ENCODE measurements around the gene RILPL2. TPM values are rescaled to one million over a fixed set of nuclear protein-coding genes. Genes with fewer than 3 reads are reported as not detected.

RILPL2 gene
- total and polyA plus RNA-seq, 9 of the 15 experiments (the other 6 are each of a cell fraction or from before 2014, with no cell fraction given) = 0.61 to 5.8 (median 4.3) TPM

DNA sequence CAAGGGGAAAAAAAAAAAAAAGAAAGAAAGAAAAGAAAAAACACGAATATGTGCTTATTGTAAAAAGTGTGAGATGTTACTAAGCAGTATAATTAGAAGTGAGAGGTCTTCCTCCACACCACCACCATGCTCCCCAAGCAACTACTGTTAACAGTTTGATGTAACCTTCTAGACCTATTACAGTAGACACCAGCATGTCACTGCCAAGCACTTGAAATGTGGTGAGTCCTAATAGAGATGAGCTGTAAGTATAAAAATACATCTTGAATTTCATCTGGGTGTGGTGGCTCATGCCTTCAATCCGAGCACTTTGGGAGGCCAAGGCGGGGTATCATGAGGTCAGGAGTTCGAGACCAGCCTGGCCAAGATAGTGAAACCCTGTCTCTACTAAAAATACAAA is 13.4 kb upstream of the RILPL2 start (continued):
- TF ChIP-seq, protein P1, sequence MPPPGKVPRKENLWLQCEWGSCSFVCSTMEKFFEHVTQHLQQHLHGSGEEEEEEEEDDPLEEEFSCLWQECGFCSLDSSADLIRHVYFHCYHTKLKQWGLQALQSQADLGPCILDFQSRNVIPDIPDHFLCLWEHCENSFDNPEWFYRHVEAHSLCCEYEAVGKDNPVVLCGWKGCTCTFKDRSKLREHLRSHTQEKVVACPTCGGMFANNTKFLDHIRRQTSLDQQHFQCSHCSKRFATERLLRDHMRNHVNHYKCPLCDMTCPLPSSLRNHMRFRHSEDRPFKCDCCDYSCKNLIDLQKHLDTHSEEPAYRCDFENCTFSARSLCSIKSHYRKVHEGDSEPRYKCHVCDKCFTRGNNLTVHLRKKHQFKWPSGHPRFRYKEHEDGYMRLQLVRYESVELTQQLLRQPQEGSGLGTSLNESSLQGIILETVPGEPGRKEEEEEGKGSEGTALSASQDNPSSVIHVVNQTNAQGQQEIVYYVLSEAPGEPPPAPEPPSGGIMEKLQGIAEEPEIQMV (tag; conservative IDR thresholded peaks at IDR 0.05; ENCODE audit: low read depth) = no peak
- TF ChIP-seq BRD4 (IDR thresholded peaks at IDR 0.05) = no peak
- TF ChIP-seq, protein P2, sequence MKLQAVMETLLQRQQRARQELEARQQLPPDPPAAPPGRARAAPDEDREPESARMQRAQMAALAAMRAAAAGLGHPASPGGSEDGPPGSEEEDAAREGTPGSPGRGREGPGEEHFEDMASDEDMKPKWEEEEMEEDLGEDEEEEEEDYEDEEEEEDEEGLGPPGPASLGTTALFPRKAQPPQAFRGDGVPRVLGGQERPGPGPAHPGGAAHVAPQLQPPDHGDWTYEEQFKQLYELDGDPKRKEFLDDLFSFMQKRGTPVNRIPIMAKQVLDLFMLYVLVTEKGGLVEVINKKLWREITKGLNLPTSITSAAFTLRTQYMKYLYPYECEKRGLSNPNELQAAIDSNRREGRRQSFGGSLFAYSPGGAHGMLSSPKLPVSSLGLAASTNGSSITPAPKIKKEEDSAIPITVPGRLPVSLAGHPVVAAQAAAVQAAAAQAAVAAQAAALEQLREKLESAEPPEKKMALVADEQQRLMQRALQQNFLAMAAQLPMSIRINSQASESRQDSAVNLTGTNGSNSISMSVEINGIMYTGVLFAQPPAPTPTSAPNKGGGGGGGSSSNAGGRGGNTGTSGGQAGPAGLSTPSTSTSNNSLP (IDR thresholded peaks at IDR 0.05; ENCODE audit: borderline replicate concordance, low read depth, low read length) = no peak
- TF ChIP-seq, protein P3, sequence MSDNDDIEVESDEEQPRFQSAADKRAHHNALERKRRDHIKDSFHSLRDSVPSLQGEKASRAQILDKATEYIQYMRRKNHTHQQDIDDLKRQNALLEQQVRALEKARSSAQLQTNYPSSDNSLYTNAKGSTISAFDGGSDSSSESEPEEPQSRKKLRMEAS (CRISPR knock-in tag; IDR thresholded peaks at IDR 0.05) = no peak
- TF ChIP-seq RUNX1 (IDR thresholded peaks at IDR 0.05; ENCODE audit: low read depth) = no peak
- no peak for TF ChIP-seq ZNF174 (CRISPR knock-in tag; IDR thresholded peaks at IDR 0.05)
- no peak for TF ChIP-seq TCF7L2 (IDR thresholded peaks at IDR 0.05; ENCODE audit: low read depth, low read length)
- no peak for TF ChIP-seq DACH1 (IDR thresholded peaks at IDR 0.05; ENCODE audit: partially characterized antibody)
- no peak for TF ChIP-seq ZNF77 (CRISPR knock-in tag; IDR thresholded peaks at IDR 0.05)
- TF ChIP-seq XRCC3 (IDR thresholded peaks at IDR 0.05) = no peak
- TF ChIP-seq, protein P4, sequence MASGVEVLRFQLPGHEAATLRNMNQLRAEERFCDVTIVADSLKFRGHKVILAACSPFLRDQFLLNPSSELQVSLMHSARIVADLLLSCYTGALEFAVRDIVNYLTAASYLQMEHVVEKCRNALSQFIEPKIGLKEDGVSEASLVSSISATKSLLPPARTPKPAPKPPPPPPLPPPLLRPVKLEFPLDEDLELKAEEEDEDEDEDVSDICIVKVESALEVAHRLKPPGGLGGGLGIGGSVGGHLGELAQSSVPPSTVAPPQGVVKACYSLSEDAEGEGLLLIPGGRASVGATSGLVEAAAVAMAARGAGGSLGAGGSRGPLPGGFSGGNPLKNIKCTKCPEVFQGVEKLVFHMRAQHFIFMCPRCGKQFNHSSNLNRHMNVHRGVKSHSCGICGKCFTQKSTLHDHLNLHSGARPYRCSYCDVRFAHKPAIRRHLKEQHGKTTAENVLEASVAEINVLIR (CRISPR knock-in tag; IDR thresholded peaks at IDR 0.05) = no peak
- no peak for TF ChIP-seq NELFE (IDR thresholded peaks at IDR 0.05; ENCODE audit: insufficient read depth, insufficient read length)
- TF ChIP-seq JUN (IDR thresholded peaks at IDR 0.05; ENCODE audit: borderline replicate concordance, low read depth, low read length) = no peak
- no peak for TF ChIP-seq JUN (CRISPR knock-in tag; IDR thresholded peaks at IDR 0.05; ENCODE audit: borderline replicate concordance)

Measured in K562 (cell line).